Ishikawa (cell line): Measurements from ENCODE around the gene AFF4.

Source experiments
- CEBPB ChIP-seq: IDR thresholded peaks from 2 replicates; pipeline ENCODE4 v1.6.1; 2012
- CREB1 ChIP-seq: IDR thresholded peaks from 2 replicates; pipeline ENCODE4 v1.6.1; 2012; ENCODE audit warnings: low read depth
- EGR1 ChIP-seq: IDR thresholded peaks from 2 replicates; pipeline ENCODE4 v1.6.1; 2012
- EP300 ChIP-seq: IDR thresholded peaks from 2 replicates; pipeline ENCODE4 v1.6.1; 2012; ENCODE audit warnings: borderline replicate concordance
- FOXM1 ChIP-seq: IDR thresholded peaks from 2 replicates; pipeline ENCODE4 v1.6.1; 2012; ENCODE audit warnings: low read depth, borderline replicate concordance
- NFIC ChIP-seq: IDR thresholded peaks from 2 replicates; pipeline ENCODE4 v1.6.1; 2012
- RAD21 ChIP-seq: IDR thresholded peaks from 2 replicates; pipeline ENCODE4 v1.6.1; 2012; ENCODE audit warnings: low read depth
- TAF1 ChIP-seq: IDR thresholded peaks from 2 replicates; pipeline ENCODE4 v1.6.1; 2012; ENCODE audit warnings: low read depth, mild to moderate bottlenecking
- TCF12 ChIP-seq: IDR thresholded peaks from 2 replicates; pipeline ENCODE4 v1.6.1; 2012; ENCODE audit warnings: low read depth
- TEAD4 ChIP-seq: IDR thresholded peaks from 2 replicates; pipeline ENCODE4 v1.6.1; 2012
- YY1 ChIP-seq: IDR thresholded peaks from 2 replicates; pipeline ENCODE4 v1.6.1; 2012; ENCODE audit warnings: low read depth
- ZBTB7A ChIP-seq: IDR thresholded peaks from 2 replicates; pipeline ENCODE4 v1.6.1; 2012; ENCODE audit warnings: low read depth
- TF ChIP-seq, protein P1 (sequence below): IDR thresholded peaks from 2 replicates; pipeline ENCODE4 v1.6.1; 2012
- TF ChIP-seq, protein P2 (sequence below): IDR thresholded peaks from 2 replicates; pipeline ENCODE4 v1.6.1; 2012; ENCODE audit warnings: low read depth, mild to moderate bottlenecking
- TF ChIP-seq, protein P3 (sequence below): IDR thresholded peaks from 2 replicates; pipeline ENCODE4 v1.6.1; 2012

The AFF4 gene

DNA sequence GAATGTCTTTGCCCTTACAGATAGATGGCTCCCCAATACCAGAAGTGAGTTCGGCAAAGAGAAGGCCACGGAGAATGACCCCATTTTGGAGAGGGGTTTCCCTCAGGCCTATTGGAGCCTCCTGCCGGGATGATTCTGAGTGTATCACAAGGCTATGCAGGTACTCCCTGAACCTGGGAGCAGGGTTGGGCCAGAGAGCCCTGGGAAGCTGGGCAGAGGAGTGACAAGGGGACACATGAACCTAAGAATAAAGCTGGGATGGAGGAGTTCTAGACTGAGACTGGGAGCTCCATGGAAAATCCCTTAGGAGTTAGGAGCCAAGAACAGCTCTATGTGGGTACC, 89.5 kb downstream of the AFF4 start:
- TF ChIP-seq RAD21, result no peak
- TF ChIP-seq, protein P1, sequence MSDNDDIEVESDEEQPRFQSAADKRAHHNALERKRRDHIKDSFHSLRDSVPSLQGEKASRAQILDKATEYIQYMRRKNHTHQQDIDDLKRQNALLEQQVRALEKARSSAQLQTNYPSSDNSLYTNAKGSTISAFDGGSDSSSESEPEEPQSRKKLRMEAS, result no peak
- no peak for TF ChIP-seq TAF1
- no peak for TF ChIP-seq EGR1
- no peak for TF ChIP-seq EP300
- TF ChIP-seq TEAD4, result no peak
- TF ChIP-seq ZBTB7A, result no peak
- TF ChIP-seq YY1, result no peak
- no peak for TF ChIP-seq FOXM1
- TF ChIP-seq CREB1, result no peak
- TF ChIP-seq NFIC, result no peak

DNA sequence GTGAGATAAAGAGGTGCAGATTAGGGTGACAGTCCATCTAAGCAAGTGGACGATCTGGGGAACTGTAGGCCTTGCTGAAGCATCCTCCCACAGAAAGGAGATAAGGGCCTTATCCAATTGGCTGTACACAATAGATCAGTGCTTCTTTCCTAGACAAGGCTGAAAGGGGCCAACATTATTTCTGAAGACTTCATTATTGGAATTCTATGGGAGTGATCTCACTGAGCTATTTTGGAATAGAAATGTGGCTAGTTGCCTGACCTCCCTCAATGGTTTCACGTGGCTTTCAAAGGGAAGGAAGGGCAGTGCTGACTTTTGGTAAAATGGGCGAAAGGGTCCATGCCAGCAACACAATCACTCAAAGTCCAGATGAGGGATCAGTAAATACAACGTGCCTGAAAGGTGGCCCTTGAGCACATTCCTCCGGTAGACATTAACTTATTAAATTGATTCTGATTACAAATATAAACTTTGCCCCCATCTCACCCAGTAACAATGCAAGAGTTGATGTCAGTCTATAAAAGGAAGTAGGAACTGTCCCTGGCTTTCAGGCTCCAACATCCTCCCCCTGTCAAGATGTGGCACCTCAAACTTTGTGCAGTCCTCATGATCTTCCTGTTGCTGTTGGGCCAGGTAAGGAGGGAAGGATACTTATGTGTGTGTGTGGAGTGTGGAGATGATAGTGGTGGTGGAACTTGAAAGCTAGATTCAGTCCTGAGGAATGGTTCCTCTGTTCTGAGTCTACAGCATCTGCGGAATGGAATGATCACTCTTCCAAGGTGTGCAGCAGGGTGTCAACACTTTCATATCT, 90.1 kb downstream of the AFF4 start, which contains the start of gene LEAP2:
Gene LEAP2, plus strand, starts transcription at position 550 of the 811 bp plus-strand sequence. Its CDS starts 27 bp downstream, at position 577.
- TF ChIP-seq, protein P1, result no peak
- no peak for TF ChIP-seq FOXM1
- TF ChIP-seq, protein P2, sequence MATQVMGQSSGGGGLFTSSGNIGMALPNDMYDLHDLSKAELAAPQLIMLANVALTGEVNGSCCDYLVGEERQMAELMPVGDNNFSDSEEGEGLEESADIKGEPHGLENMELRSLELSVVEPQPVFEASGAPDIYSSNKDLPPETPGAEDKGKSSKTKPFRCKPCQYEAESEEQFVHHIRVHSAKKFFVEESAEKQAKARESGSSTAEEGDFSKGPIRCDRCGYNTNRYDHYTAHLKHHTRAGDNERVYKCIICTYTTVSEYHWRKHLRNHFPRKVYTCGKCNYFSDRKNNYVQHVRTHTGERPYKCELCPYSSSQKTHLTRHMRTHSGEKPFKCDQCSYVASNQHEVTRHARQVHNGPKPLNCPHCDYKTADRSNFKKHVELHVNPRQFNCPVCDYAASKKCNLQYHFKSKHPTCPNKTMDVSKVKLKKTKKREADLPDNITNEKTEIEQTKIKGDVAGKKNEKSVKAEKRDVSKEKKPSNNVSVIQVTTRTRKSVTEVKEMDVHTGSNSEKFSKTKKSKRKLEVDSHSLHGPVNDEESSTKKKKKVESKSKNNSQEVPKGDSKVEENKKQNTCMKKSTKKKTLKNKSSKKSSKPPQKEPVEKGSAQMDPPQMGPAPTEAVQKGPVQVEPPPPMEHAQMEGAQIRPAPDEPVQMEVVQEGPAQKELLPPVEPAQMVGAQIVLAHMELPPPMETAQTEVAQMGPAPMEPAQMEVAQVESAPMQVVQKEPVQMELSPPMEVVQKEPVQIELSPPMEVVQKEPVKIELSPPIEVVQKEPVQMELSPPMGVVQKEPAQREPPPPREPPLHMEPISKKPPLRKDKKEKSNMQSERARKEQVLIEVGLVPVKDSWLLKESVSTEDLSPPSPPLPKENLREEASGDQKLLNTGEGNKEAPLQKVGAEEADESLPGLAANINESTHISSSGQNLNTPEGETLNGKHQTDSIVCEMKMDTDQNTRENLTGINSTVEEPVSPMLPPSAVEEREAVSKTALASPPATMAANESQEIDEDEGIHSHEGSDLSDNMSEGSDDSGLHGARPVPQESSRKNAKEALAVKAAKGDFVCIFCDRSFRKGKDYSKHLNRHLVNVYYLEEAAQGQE, result no peak
- no peak for TF ChIP-seq ZBTB7A

DNA sequence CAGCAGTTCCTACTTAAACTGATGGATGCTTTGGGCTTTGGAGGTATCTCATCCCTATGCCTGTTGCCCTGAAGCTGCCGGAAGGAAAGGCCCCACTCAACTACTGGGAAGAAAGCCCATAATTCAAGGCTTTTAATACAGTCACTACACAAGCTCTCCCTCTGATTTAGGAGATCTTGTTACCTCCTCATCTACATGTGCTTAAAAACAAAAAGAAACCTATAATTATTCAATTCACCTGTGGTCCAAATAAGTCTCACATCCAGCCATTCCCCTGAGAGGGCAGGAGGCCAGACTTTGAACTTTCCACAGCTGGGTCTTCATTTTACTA, 90.7 kb downstream of the AFF4 start:
- TF ChIP-seq, protein P1, result no peak
- TF ChIP-seq CREB1 (no peak), FOXM1 (no peak), CEBPB (no peak), TCF12 (no peak), TEAD4 (no peak), TAF1 (no peak)

DNA sequence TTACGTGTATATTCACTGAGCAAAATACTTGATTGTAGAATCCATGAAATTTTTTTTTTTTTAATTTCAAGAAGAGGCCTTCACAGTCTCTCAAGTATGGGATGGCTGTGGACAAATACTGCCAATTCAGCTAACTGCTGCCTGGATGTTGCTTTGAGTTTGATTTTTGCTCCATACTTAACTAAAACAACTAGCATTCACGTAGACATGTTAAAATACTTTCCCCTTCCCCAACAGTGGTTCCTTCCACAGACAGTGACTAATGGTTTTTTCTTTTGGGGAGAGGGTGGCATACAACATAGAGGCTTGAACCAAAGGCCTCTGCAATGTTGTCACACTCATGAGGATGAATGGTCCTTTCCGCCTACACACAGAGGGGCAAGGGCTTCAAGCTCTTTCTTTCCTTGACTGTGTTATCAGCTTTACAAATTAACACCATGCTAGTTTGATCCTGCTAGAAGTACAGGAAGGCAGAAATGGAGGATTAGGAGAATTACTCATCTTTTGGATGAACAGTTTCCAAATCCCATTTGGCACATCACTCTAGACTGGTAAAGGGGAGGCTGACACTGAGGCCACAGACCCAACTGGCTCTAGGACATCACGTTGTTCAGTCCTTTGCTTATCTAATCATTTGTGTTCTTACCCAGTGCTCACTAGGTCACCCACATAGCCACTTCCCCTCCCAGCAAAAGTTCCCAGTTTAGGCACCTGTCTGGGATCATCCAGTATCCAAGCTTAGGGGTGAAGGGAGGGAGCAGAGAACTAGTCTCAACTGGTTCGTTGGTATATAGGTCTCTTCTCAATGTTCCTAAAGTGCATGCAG, 91.8 kb downstream of the AFF4 start:
- TF ChIP-seq TEAD4 (no peak), YY1 (no peak), TAF1 (no peak), EGR1 (no peak), ZBTB7A (no peak), EP300 (no peak), CEBPB (no peak), RAD21 (no peak), CREB1 (no peak), NFIC (no peak), FOXM1 (no peak), TCF12 (no peak)
- TF ChIP-seq, protein P2, result no peak
- TF ChIP-seq, protein P3, sequence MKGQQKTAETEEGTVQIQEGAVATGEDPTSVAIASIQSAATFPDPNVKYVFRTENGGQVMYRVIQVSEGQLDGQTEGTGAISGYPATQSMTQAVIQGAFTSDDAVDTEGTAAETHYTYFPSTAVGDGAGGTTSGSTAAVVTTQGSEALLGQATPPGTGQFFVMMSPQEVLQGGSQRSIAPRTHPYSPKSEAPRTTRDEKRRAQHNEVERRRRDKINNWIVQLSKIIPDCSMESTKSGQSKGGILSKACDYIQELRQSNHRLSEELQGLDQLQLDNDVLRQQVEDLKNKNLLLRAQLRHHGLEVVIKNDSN, result no peak
- TF ChIP-seq, protein P1, result no peak

DNA sequence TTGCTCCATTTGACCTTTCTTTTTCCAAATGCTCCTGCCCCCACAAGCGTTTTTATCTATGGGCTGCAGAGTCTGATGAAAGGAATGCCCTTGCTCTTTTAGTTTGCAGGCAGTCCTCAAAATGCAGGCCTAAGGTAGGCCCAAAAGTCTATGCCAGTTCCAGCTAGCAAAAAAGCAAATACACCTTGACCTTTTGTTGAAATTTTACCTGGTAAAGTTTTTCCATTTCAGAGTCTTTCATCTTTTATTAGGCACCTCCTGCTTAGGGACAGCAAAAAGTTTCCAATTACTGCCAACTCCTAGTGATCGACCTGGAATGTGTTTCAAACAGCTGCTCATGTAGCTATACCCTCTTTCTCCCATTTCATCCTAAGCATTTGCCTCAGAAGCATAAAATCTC, 92.6 kb downstream of the AFF4 start:
- TF ChIP-seq ZBTB7A, result no peak
- TF ChIP-seq, protein P2, result no peak
- TF ChIP-seq FOXM1, result no peak
- TF ChIP-seq TEAD4, result no peak
- TF ChIP-seq EP300, result no peak
- TF ChIP-seq, protein P1, result no peak
- no peak for TF ChIP-seq CREB1
- TF ChIP-seq, protein P3, result no peak
- TF ChIP-seq TAF1, result no peak
- no peak for TF ChIP-seq NFIC
- TF ChIP-seq TCF12, result no peak
- TF ChIP-seq CEBPB, result no peak
- TF ChIP-seq YY1, result no peak
- TF ChIP-seq EGR1, result no peak
- TF ChIP-seq RAD21, result no peak
